HepG2 (cell line): Measurements from ENCODE around the gene PIF1. TPM values are rescaled to one million over a fixed set of nuclear protein-coding genes. Genes with fewer than 3 reads are reported as not detected.

ENCODE experiments used
- ATAC-seq: fragments of 200-7000 bp; cut with Tn5 transposase; 3 replicates; pipeline ENCODE4 v1.9.1; 2020; ENCODE audit warnings: mild to moderate bottlenecking, moderate library complexity
- BruUV-seq: library from RNA; stranded (reverse); fragments of 400-500 nt; replicated peaks from 2 replicates; lab custom pipeline; 2021; lab: Mats Ljungman, UMichigan
- CTCF ChIA-PET: fragments of 300-600 bp; formaldehyde crosslinking; extraction: SDS; loops from one replicate; lab custom pipeline; 2021; ENCODE audit warnings: low total read pairs, inconsistent platforms, low intra/inter-chr PET ratio; lab: Yijun Ruan, JAX
- POLR2A ChIA-PET: fragments of 350-600 bp; sonication (Branson Sonifier 250); formaldehyde crosslinking; loops from one replicate; lab custom pipeline; 2020; ENCODE audit warnings: antibody characterized with exemption, inconsistent platforms; lab: Yijun Ruan, JAX
- DNase-seq: peaks from one replicate; pipeline ENCODE4 v3.0.0-alpha.2; 2015; ENCODE audit warnings: low spot score
- FAIRE-seq: peaks from 3 replicates; lab custom pipeline; 2011; peaks lifted over from hg19 to GRCh38; lab: Jason Lieb, UNC
- H2AFZ ChIP-seq: one replicate; pipeline ENCODE4 v1.6.1; 2011; ENCODE audit warnings: low read length, inconsistent platforms
- H3K27ac ChIP-seq: fragments of 300-600 bp; 3 replicates; pipeline ENCODE4 v1.8.0; 2011; ENCODE audit warnings: mixed run types, mild to moderate bottlenecking, mixed read lengths, low read length, inconsistent platforms; ENCODE audit not compliant: insufficient read depth; ENCODE audit errors: extremely low read length
- H3K27me3 ChIP-seq, 2 experiments: fragments of 200-600 bp in 1 of 2; 2 replicates in 1 of 2; 3 replicates in 1 of 2; pipeline versions ENCODE4 v1.6.0 to v1.8.0; 2011; ENCODE audit warnings: low read length in 2 of 2, mild to moderate bottlenecking in 2 of 2, moderate library complexity in 2 of 2, inconsistent platforms in 1 of 2; ENCODE audit not compliant: insufficient read depth in 2 of 2, control insufficient read depth in 1 of 2
- H3K36me3 ChIP-seq, 2 experiments: fragments of 200-600 bp in 1 of 2; replicated peaks in 1 of 2; 2 replicates in 1 of 2; 3 replicates in 1 of 2; pipeline versions ENCODE4 v1.5.1 to v1.8.0; 2011; ENCODE audit warnings: low read length in 2 of 2, inconsistent platforms in 1 of 2; ENCODE audit not compliant: insufficient read depth in 2 of 2, control insufficient read depth in 1 of 2
- H3K4me1 ChIP-seq: 2 replicates; pipeline ENCODE4 v1.5.1; 2012; ENCODE audit warnings: low read length, inconsistent platforms; ENCODE audit not compliant: insufficient read depth
- H3K4me2 ChIP-seq: 2 replicates; pipeline ENCODE4 v1.6.0; 2011; ENCODE audit warnings: low read depth, low read length, inconsistent platforms
- H3K4me3 ChIP-seq, 3 experiments: fragments of 200-600 bp in 1 of 3; sonication (generic), shearing (Covaris generic) in 1 of 3; replicated peaks in 1 of 3; 2 replicates each; pipeline ENCODE4 v1.5.1; 2011 to 2016; ENCODE audit warnings: low read length in 3 of 3, inconsistent platforms in 2 of 3, low read depth in 2 of 3, mild to moderate bottlenecking in 2 of 3, control low read depth in 1 of 3, mixed read lengths in 1 of 3; ENCODE audit not compliant: insufficient read depth in 1 of 3
- H3K79me2 ChIP-seq: one replicate; pipeline ENCODE4 v1.6.1; 2011; ENCODE audit warnings: low read length, inconsistent platforms; ENCODE audit not compliant: insufficient read depth
- H3K9ac ChIP-seq: 2 replicates; pipeline ENCODE4 v1.6.0; 2011; ENCODE audit warnings: mild to moderate bottlenecking, low read depth, low read length, inconsistent platforms; ENCODE audit not compliant: insufficient read depth
- H3K9me3 ChIP-seq: 2 replicates; pipeline ENCODE4 v1.5.1; 2012; ENCODE audit warnings: mild to moderate bottlenecking, low read length
- H4K20me1 ChIP-seq: 2 replicates; pipeline ENCODE4 v1.6.0; 2011; ENCODE audit warnings: inconsistent platforms, mild to moderate bottlenecking, low read length, moderate library complexity; ENCODE audit not compliant: insufficient read depth
- KDM4B ChIP-seq: sonication (generic); formaldehyde crosslinking; IDR thresholded peaks from 2 replicates; pipeline ENCODE4 v1.4.0; 2020; ENCODE audit warnings: missing genetic modification reagents
- ZFP91 ChIP-seq: sonication (generic); formaldehyde crosslinking; IDR thresholded peaks from 2 replicates; pipeline ENCODE4 v1.9.0; 2022; ENCODE audit warnings: missing genetic modification reagents, mild to moderate bottlenecking, borderline replicate concordance
- ZNF780A ChIP-seq: sonication (generic); formaldehyde crosslinking; IDR thresholded peaks from 2 replicates; pipeline ENCODE4 v1.8.0; 2022; ENCODE audit warnings: mild to moderate bottlenecking, missing genetic modification reagents, moderate library complexity
- WGBS: methylation state at CpG from one replicate; pipeline ENCODE4 v1.1.6; 2017; ENCODE audit warnings: low lambda C conversion rate; 5-methylcytosine and 5-hydroxymethylcytosine counted together
- in situ Hi-C: cut with HindIII; loops from 2 replicates; pipeline ENCODE4 v1.10.0; 2017; ENCODE audit warnings: low pct_unique_long_range_greater_than_20kb; ENCODE audit not compliant: extremely low pct_ligation_motif_present
- intact Hi-C: fragments of 100-400 bp; cut with micrococcal nuclease; formaldehyde crosslinking; loops from one replicate; pipeline ENCODE4 v1.10.0; 2022; ENCODE audit not compliant: unreplicated experiment
- polyA plus RNA-seq, 8 experiments: library from polyadenylated mRNA; depleted of rRNA in 3 of 8; stranded (reverse) in 7 of 8; unstranded in 1 of 8; fragments of >200 nt; fragmentation: Illumina TruSeq in 4 of 8; extraction: Trizol in 4 of 8; gene quantifications; 2 replicates each; pipeline versions ENCODE4 v1.2.1 to v1.2.3, GENCODE V29; 2011 to 2016; ENCODE audit warnings: low read depth in 4 of 8, missing spikeins in 1 of 8, mixed read lengths in 1 of 8; ENCODE audit not compliant: insufficient read depth in 1 of 8
- total RNA-seq, 5 experiments: library from RNA; depleted of rRNA; stranded (reverse); fragments of >200 nt; fragmentation: Illumina TruSeq; extraction: Trizol; gene quantifications; 2 replicates each; pipeline ENCODE4 v1.2.3, GENCODE V29; 2016; ENCODE audit warnings: low read depth in 1 of 5
- TF ChIP-seq, protein P1 (sequence below), 2 experiments: fragments of 450-650 bp in 1 of 2; sonication (generic) in 1 of 2; formaldehyde crosslinking; IDR thresholded peaks; 2 replicates each; pipeline versions ENCODE4 v1.5.0 to v1.8.0; 2020 to 2022; ENCODE audit warnings: mild to moderate bottlenecking in 1 of 2, missing genetic modification reagents in 1 of 2
- TF ChIP-seq, protein P2 (sequence below): sonication (generic); formaldehyde crosslinking; IDR thresholded peaks from 2 replicates; pipeline ENCODE4 v1.4.0; 2020; ENCODE audit warnings: missing genetic modification reagents
- TF ChIP-seq, protein P3 (sequence below): sonication (generic); formaldehyde crosslinking; IDR thresholded peaks from 2 replicates; pipeline ENCODE4 v1.4.0; 2020; ENCODE audit warnings: missing genetic modification reagents, mild to moderate bottlenecking, borderline replicate concordance

PIF1 gene
- total and polyA plus RNA-seq, 2 of the 13 experiments (the other 11 are each of a cell fraction or from before 2014, with no cell fraction given) = 18.5 to 19.7 TPM

- TF ChIP-seq ZNF780A (CRISPR knock-in tag) = no peak
- TF ChIP-seq KDM4B (CRISPR knock-in tag) = no peak
- no peak for TF ChIP-seq ZFP91 (CRISPR knock-in tag)
- TF ChIP-seq, protein P1, sequence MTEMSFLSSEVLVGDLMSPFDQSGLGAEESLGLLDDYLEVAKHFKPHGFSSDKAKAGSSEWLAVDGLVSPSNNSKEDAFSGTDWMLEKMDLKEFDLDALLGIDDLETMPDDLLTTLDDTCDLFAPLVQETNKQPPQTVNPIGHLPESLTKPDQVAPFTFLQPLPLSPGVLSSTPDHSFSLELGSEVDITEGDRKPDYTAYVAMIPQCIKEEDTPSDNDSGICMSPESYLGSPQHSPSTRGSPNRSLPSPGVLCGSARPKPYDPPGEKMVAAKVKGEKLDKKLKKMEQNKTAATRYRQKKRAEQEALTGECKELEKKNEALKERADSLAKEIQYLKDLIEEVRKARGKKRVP (CRISPR knock-in tag; IDR thresholded peaks at IDR 0.05) = peak in 1 of 2 experiments; percentile 52; a peak in 1 of 4 replicates
Observed at GRCh38 chr15:64813075-64813474, 12.4 kb downstream of the PIF1 start (continued).

DNA sequence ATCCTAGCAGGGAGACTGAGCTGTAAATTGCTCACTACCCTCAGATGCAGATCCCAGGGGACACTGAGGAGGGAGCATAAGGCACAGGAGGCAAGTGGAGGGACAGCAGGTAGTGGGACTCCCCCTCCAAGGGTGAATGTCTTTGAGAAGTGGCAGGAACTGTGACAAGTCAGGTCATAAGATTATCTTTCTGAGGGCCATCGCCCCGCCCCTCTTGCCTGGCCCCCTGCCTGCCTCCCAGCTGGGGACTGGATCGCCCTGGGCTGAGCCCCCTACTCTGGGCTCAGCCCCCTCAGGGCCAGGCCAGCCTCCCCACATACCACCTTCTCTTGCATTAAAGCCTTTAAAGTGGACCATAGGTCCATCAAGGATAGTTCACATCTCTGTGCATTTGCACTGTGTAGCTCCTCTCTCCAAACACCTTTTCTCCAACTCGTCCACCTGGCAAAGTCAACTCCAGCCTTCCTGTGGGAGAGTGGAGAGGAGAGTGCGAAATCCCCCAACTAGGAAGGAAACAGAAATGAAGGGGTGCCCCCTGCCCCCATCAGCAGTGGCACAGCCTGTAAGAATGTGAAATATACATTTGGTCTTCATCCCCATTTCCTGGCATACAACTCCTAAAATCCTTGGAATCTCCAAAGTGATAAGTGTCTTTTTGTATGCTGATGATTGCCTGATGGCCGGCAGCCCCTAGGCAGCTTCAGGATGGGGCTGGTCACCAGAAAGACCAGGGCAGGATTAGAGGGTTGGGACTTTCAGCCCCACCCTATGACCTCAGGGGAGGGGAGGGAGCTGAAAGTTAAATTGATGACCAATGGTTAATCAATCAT is 14.7 kb downstream of the PIF1 start:
- no peaks in the 10 kb centered on the region for H3K36me3 ChIP-seq
- no peak for FAIRE-seq
- TF ChIP-seq, protein P2, sequence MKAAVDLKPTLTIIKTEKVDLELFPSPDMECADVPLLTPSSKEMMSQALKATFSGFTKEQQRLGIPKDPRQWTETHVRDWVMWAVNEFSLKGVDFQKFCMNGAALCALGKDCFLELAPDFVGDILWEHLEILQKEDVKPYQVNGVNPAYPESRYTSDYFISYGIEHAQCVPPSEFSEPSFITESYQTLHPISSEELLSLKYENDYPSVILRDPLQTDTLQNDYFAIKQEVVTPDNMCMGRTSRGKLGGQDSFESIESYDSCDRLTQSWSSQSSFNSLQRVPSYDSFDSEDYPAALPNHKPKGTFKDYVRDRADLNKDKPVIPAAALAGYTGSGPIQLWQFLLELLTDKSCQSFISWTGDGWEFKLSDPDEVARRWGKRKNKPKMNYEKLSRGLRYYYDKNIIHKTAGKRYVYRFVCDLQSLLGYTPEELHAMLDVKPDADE (CRISPR knock-in tag) = no peak
- TF ChIP-seq, protein P3, sequence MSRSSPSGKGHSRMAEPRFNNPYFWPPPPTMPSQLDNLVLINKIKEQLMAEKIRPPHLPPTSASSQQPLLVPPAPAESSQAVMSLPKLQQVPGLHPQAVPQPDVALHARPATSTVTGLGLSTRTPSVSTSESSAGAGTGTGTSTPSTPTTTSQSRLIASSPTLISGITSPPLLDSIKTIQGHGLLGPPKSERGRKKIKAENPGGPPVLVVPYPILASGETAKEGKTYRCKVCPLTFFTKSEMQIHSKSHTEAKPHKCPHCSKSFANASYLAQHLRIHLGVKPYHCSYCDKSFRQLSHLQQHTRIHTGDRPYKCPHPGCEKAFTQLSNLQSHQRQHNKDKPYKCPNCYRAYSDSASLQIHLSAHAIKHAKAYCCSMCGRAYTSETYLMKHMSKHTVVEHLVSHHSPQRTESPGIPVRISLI (CRISPR knock-in tag) = no peak
- TF ChIP-seq, all 625 proteins: peak for 0
- Histone ChIP-seq H4K20me1 (peaks cover 6% of the 10 kb centered on the region; the same call in 1 of the 2 replicates), H3K27me3 (peaks cover 1 to 17% of the 10 kb centered on the region in 2 experiments; a peak in 2 of 5 replicates), H2AFZ (no peak overlapping the region), H3K27ac (no peak overlapping the region), H3K4me2 (no peak overlapping the region), H3K4me3 (no peak overlapping the region), H3K9ac (no peak overlapping the region), H3K79me2 (no peaks in the 10 kb centered on the region), H3K9me3 (no peaks in the 10 kb centered on the region), H3K4me1 (peaks cover 38% of the 10 kb centered on the region)
- ChIA-PET CTCF (interaction anchor here (0.8 to 3.0 kb wide), 2 partner anchors 25 to 79 kb away, joined by 5 to 46 read pairs; no protein-coding TSS in a partner anchor), POLR2A (interaction anchor here (2.3 kb wide), 1 partner anchor 78 kb away, joined by 8 read pairs; no protein-coding TSS in a partner anchor)
- no peak for DNase-seq
- in situ Hi-C loops = loop anchor here (5.0 kb wide), 1 partner anchor 78 kb away; no protein-coding TSS in a partner anchor
- BruUV-seq = no TSS peak
- intact Hi-C loops = loop anchor here (1.0 to 5.0 kb wide), 2 partner anchors 79 to 123 kb away; no protein-coding TSS in a partner anchor
- no peak for ATAC-seq
- 23% methylated on average over 3 of the region's 6 CpGs for WGBS
